Breast epithelium (tissue), 3 donors: ENCODE results near the gene ERAS.

Experiments
- CTCF ChIP-seq, 3 donors: fragments of 450-650 bp; IDR thresholded peaks; one replicate each; pipeline ENCODE4 v1.5.1; 2016 to 2017; ENCODE audit warnings: antibody characterized with exemption in 3 of 3, mild to moderate bottlenecking in 3 of 3, moderate library complexity in 3 of 3
- POLR2A ChIP-seq: fragments of 450-650 bp; IDR thresholded peaks from one replicate; pipeline ENCODE4 v1.6.1; 2016; ENCODE audit warnings: antibody characterized with exemption, mild to moderate bottlenecking, moderate library complexity
- POLR2AphosphoS5 ChIP-seq, 3 donors: sonication (generic); formaldehyde crosslinking; IDR thresholded peaks; one replicate each; pipeline ENCODE4 v1.6.1; 2017; ENCODE audit warnings: antibody characterized with exemption in 3 of 3

- TF ChIP-seq CTCF (IDR thresholded peaks at IDR 0.05) (no peak), POLR2AphosphoS5 (IDR thresholded peaks at IDR 0.05) (no peak), POLR2A (no peak)
Observed at GRCh38 chrX:48786341-48786800, 39.9 kb upstream of the ERAS start, which contains the start of gene GATA1.
